Neuronal stem cell (in vitro differentiated cells): ENCODE results near the gene CAMLG.
"Not testable (repeated sequence)": the region's sequence is repeated elsewhere in the genome, so short reads cannot be mapped to it uniquely, and the experiment has no call there.

ENCODE experiments used
- DNase-seq: peaks from one replicate; pipeline ENCODE4 v3.0.0-alpha.2; 2013; ENCODE audit warnings: low spot score
- H2AFZ ChIP-seq: one replicate; pipeline ENCODE4 v1.6.1; 2013; ENCODE audit warnings: mild to moderate bottlenecking, low read length, inconsistent platforms
- H2AK5ac ChIP-seq: 2 replicates; pipeline ENCODE4 v1.6.1; 2013; ENCODE audit warnings: low read depth, mild to moderate bottlenecking, inconsistent platforms, low read length, moderate library complexity, mixed read lengths
- H2BK120ac ChIP-seq: 2 replicates; pipeline ENCODE4 v1.6.1; 2013; ENCODE audit warnings: low read depth, mild to moderate bottlenecking, inconsistent platforms, low read length, moderate library complexity, mixed read lengths
- H2BK12ac ChIP-seq: one replicate; pipeline ENCODE4 v1.6.1; 2013; ENCODE audit warnings: low read length, inconsistent platforms
- H2BK15ac ChIP-seq: 2 replicates; pipeline ENCODE4 v1.6.1; 2013; ENCODE audit warnings: mild to moderate bottlenecking, low read length, inconsistent platforms, mixed read lengths
- H2BK5ac ChIP-seq: one replicate; pipeline ENCODE4 v1.6.1; 2013; ENCODE audit warnings: inconsistent platforms, mild to moderate bottlenecking, low read length, moderate library complexity
- H3K14ac ChIP-seq: one replicate; pipeline ENCODE4 v1.6.1; 2013; ENCODE audit warnings: low read length, inconsistent platforms
- H3K18ac ChIP-seq: 2 replicates; pipeline ENCODE4 v1.6.1; 2013; ENCODE audit warnings: low read length, inconsistent platforms
- H3K23ac ChIP-seq: 2 replicates; pipeline ENCODE4 v1.6.1; 2013; ENCODE audit warnings: low read depth, mild to moderate bottlenecking, mixed read lengths, low read length, inconsistent platforms; ENCODE audit not compliant: poor library complexity
- H3K27ac ChIP-seq: replicated peaks from 3 replicates; pipeline ENCODE4 v1.5.1; 2013; ENCODE audit warnings: low read length, inconsistent platforms
- H3K27me3 ChIP-seq, 3 experiments: 2 replicates each; pipeline ENCODE4 v1.6.1; 2013; ENCODE audit warnings: low read length in 3 of 3, mild to moderate bottlenecking in 2 of 3, inconsistent platforms in 1 of 3, low read depth in 1 of 3, mixed read lengths in 1 of 3, moderate library complexity in 1 of 3; ENCODE audit not compliant: control insufficient read depth in 3 of 3, insufficient read depth in 3 of 3
- H3K36me3 ChIP-seq, 2 donors: replicated peaks in 1 of 2; 2 replicates each; pipeline ENCODE4 v1.6.1; 2013; ENCODE audit warnings: low read length in 2 of 2; ENCODE audit not compliant: control insufficient read depth in 2 of 2, insufficient read depth in 2 of 2
- H3K4ac ChIP-seq: 2 replicates; pipeline ENCODE4 v1.6.1; 2013; ENCODE audit warnings: inconsistent platforms, mild to moderate bottlenecking, low read length, moderate library complexity
- H3K4me1 ChIP-seq, 2 donors: 1 replicate in 1 of 2; 2 replicates in 1 of 2; pipeline ENCODE4 v1.6.1; 2013; ENCODE audit warnings: low read length in 2 of 2, low read depth in 1 of 2; ENCODE audit not compliant: control insufficient read depth in 2 of 2, insufficient read depth in 1 of 2
- H3K4me2 ChIP-seq: one replicate; pipeline ENCODE4 v1.6.1; 2013; ENCODE audit warnings: mild to moderate bottlenecking, low read length, inconsistent platforms; ENCODE audit not compliant: insufficient read depth, poor library complexity, severe bottlenecking
- H3K4me3 ChIP-seq, 2 donors: 2 replicates each; pipeline ENCODE4 v1.5.1; 2013; ENCODE audit warnings: low read length in 2 of 2, mild to moderate bottlenecking in 2 of 2, inconsistent platforms in 1 of 2, moderate library complexity in 1 of 2
- H3K79me1 ChIP-seq: one replicate; pipeline ENCODE4 v1.6.1; 2013; ENCODE audit warnings: low read depth, mild to moderate bottlenecking, inconsistent platforms, low read length, moderate library complexity
- H3K9ac ChIP-seq: one replicate; pipeline ENCODE4 v1.6.1; 2013; ENCODE audit warnings: mild to moderate bottlenecking, low read depth, low read length, inconsistent platforms; ENCODE audit not compliant: poor library complexity
- H3K9me3 ChIP-seq, 2 donors: replicated peaks in 1 of 2; 2 replicates each; pipeline versions ENCODE3 to v1.6.1; 2013; ENCODE audit warnings: low read length in 2 of 2, mild to moderate bottlenecking in 2 of 2, inconsistent platforms in 1 of 2, low read depth in 1 of 2, mixed read lengths in 1 of 2, moderate library complexity in 1 of 2; ENCODE audit not compliant: control insufficient read depth in 2 of 2, insufficient read depth in 1 of 2
- H4K8ac ChIP-seq: one replicate; pipeline ENCODE4 v1.6.1; 2013; ENCODE audit warnings: low read depth, mild to moderate bottlenecking, inconsistent platforms, low read length, moderate library complexity
- H4K91ac ChIP-seq: one replicate; pipeline ENCODE4 v1.6.1; 2013; ENCODE audit warnings: low read length, low read depth, mild to moderate bottlenecking, inconsistent platforms; ENCODE audit not compliant: poor library complexity
- WGBS, 2 donors: extraction: QIAGEN DNeasy Blood & Tissue Kit; methylation state at CpG; one replicate each; pipeline ENCODE4 v1.1.7; 2013; ENCODE audit warnings: missing lambda C conversion rate in 2 of 2, mixed read lengths in 1 of 2; ENCODE audit not compliant: insufficient read length in 2 of 2, insufficient replicate concordance in 1 of 2; ENCODE audit errors: extremely low coverage in 2 of 2; 5-methylcytosine and 5-hydroxymethylcytosine counted together

CAMLG gene

GRCh38 chr5:134714120-134714519 is 24.2 kb upstream of the CAMLG start:
- Histone ChIP-seq H2AK5ac (no peak overlapping the region), H2AFZ (no peak overlapping the region), H3K18ac (no peak overlapping the region), H3K27ac (no peak overlapping the region), H3K4me1 (no peaks in the 10 kb centered on the region), H2BK120ac (no peak overlapping the region), H2BK5ac (no peak overlapping the region), H4K91ac (no peak overlapping the region), H2BK15ac (no peak overlapping the region), H3K79me1 (no peaks in the 10 kb centered on the region), H3K9me3 (no peaks in the 10 kb centered on the region), H3K9ac (no peak overlapping the region), H2BK12ac (no peak overlapping the region), H3K4me2 (no peak overlapping the region), H3K4me3 (no peak overlapping the region), H3K4ac (no peak overlapping the region), H3K14ac (no peak overlapping the region), H3K36me3 (peaks cover 10 to 80% of the 10 kb centered on the region in 2 donors), H3K23ac (no peak overlapping the region), H4K8ac (no peak overlapping the region), H3K27me3 (no peaks in the 10 kb centered on the region)
- DNase-seq = no peak
- no CpG with 5 or more reads among the region's 5 CpGs for WGBS, 2 donors

GRCh38 chr5:134714541-134714940 is 23.8 kb upstream of the CAMLG start:
- Histone ChIP-seq H3K4ac (no peak overlapping the region), H2BK12ac (no peak overlapping the region), H2AK5ac (no peak overlapping the region), H3K27ac (no peak overlapping the region), H3K9me3 (no peaks in the 10 kb centered on the region), H2BK15ac (no peak overlapping the region), H4K8ac (no peak overlapping the region), H2BK5ac (no peak overlapping the region), H3K4me2 (no peak overlapping the region), H3K18ac (no peak overlapping the region), H3K79me1 (no peaks in the 10 kb centered on the region), H3K4me3 (no peak overlapping the region), H3K27me3 (no peaks in the 10 kb centered on the region), H3K14ac (no peak overlapping the region), H3K4me1 (no peaks in the 10 kb centered on the region), H4K91ac (no peak overlapping the region), H3K9ac (no peak overlapping the region), H3K23ac (no peak overlapping the region), H2BK120ac (no peak overlapping the region), H3K36me3 (peaks cover 13 to 80% of the 10 kb centered on the region in 2 donors), H2AFZ (no peak overlapping the region)
- DNase-seq = no peak
- WGBS, 2 donors = no CpG with 5 or more reads among the region's 3 CpGs

GRCh38 chr5:134715466-134715865 is 22.9 kb upstream of the CAMLG start:
- H3K4me3 ChIP-seq, H3K27ac ChIP-seq, H3K14ac ChIP-seq, H3K79me1 ChIP-seq, H2BK12ac ChIP-seq, H3K4me2 ChIP-seq, H3K4ac ChIP-seq, DNase-seq, H2BK15ac ChIP-seq, H2AFZ ChIP-seq, H2BK5ac ChIP-seq, H4K91ac ChIP-seq, H3K9me3 ChIP-seq, H2BK120ac ChIP-seq, H4K8ac ChIP-seq, H2AK5ac ChIP-seq, H3K4me1 ChIP-seq, H3K23ac ChIP-seq, H3K27me3 ChIP-seq, H3K18ac ChIP-seq, H3K9ac ChIP-seq: not testable (repeated sequence)
- H3K36me3 ChIP-seq = peaks cover 13 to 81% of the 10 kb centered on the region in 2 donors
- WGBS, 2 donors = no CpG with 5 or more reads among the region's 4 CpGs

GRCh38 chr5:134724872-134725271 is 13.5 kb upstream of the CAMLG start:
- Histone ChIP-seq H3K27me3 (no peaks in the 10 kb centered on the region), H3K79me1 (no peaks in the 10 kb centered on the region), H2BK12ac (no peak overlapping the region), H2AK5ac (no peak overlapping the region), H3K18ac (no peak overlapping the region), H2BK15ac (no peak overlapping the region), H3K36me3 (peaks cover 5 to 48% of the 10 kb centered on the region in 2 donors), H3K9ac (no peak overlapping the region), H3K4me3 (no peak overlapping the region), H2AFZ (no peak overlapping the region), H3K23ac (no peak overlapping the region), H3K4me2 (no peak overlapping the region), H4K91ac (no peak overlapping the region), H2BK5ac (no peak overlapping the region), H4K8ac (no peak overlapping the region), H2BK120ac (no peak overlapping the region), H3K27ac (no peak overlapping the region), H3K9me3 (no peaks in the 10 kb centered on the region), H3K4ac (no peak overlapping the region), H3K14ac (no peak overlapping the region), H3K4me1 (no peaks in the 10 kb centered on the region)
- DNase-seq = no peak
- no CpG with 5 or more reads among the region's 1 CpG for WGBS, 2 donors
